HL-60 (cell line): ENCODE measurements around the gene PDIA4.

ENCODE experiments used
- CTCF ChIP-seq: IDR thresholded peaks from one replicate; pipeline ENCODE4 v1.5.1; 2011; ENCODE audit warnings: low read length, control low read depth, inconsistent platforms; ENCODE audit not compliant: insufficient read depth
- POLR2AphosphoS5 ChIP-seq: IDR thresholded peaks from 2 replicates; pipeline ENCODE4 v1.6.1; 2012; ENCODE audit warnings: low read depth
- SPI1 ChIP-seq: IDR thresholded peaks from 2 replicates; pipeline ENCODE4 v1.6.1; 2012; ENCODE audit warnings: low read depth, mild to moderate bottlenecking, borderline replicate concordance
- TF ChIP-seq, protein P1 (sequence below): IDR thresholded peaks from 2 replicates; pipeline ENCODE4 v1.6.1; 2012; ENCODE audit warnings: low read depth; ENCODE audit not compliant: insufficient replicate concordance

DNA sequence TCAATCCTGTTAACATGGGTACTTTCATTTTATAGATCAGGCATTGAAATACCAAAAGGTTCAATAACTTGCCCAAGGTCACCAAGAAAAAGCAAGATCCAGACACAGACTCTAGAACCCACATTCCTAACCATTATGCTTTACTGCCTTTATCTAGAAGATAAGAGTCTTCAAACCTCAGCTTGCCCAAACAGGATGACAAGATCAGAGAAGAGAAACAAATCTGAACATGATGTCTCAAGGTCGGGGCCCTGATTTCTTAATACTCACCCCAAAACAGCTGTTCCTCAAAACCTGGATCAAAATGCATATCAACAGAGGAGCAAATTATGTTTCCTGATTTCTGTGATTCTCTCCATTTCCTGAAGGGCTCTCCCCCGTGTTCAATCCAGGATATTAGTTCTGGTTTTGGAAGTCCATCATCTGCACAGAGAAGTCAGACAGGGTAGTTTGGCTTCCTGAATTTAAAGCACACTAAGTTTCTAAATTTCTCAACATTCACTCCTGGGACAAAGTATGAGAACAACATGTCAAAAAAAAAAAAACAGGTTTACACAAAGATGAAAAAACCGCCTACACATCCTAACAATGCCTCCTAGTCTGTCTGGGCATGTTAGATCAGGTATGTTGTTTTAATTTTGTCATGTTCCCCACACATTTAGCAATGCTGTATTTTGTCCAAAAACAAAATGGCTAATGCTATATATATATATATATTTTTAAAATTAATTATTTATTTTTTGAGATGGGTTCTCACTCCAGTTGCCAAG is 46.0 kb upstream of the PDIA4 start:
- TF ChIP-seq CTCF (no peak), POLR2AphosphoS5 (no peak), SPI1 (no peak)
- TF ChIP-seq, protein P1, sequence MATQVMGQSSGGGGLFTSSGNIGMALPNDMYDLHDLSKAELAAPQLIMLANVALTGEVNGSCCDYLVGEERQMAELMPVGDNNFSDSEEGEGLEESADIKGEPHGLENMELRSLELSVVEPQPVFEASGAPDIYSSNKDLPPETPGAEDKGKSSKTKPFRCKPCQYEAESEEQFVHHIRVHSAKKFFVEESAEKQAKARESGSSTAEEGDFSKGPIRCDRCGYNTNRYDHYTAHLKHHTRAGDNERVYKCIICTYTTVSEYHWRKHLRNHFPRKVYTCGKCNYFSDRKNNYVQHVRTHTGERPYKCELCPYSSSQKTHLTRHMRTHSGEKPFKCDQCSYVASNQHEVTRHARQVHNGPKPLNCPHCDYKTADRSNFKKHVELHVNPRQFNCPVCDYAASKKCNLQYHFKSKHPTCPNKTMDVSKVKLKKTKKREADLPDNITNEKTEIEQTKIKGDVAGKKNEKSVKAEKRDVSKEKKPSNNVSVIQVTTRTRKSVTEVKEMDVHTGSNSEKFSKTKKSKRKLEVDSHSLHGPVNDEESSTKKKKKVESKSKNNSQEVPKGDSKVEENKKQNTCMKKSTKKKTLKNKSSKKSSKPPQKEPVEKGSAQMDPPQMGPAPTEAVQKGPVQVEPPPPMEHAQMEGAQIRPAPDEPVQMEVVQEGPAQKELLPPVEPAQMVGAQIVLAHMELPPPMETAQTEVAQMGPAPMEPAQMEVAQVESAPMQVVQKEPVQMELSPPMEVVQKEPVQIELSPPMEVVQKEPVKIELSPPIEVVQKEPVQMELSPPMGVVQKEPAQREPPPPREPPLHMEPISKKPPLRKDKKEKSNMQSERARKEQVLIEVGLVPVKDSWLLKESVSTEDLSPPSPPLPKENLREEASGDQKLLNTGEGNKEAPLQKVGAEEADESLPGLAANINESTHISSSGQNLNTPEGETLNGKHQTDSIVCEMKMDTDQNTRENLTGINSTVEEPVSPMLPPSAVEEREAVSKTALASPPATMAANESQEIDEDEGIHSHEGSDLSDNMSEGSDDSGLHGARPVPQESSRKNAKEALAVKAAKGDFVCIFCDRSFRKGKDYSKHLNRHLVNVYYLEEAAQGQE: no peak
